HepG2 (cell line): ENCODE data around the gene PRSS33. TPM values are rescaled to one million over a fixed set of nuclear protein-coding genes. Genes with fewer than 3 reads are reported as not detected.

Experiments used
- CBFB ChIP-seq: sonication (generic); formaldehyde crosslinking; IDR thresholded peaks from 2 replicates; pipeline ENCODE4 v1.4.0; 2020; ENCODE audit warnings: missing genetic modification reagents
- HOXA3 ChIP-seq: sonication (generic); formaldehyde crosslinking; IDR thresholded peaks from 2 replicates; pipeline ENCODE4 v1.5.0; 2020; ENCODE audit warnings: missing genetic modification reagents
- MTERF4 ChIP-seq: sonication (generic); formaldehyde crosslinking; IDR thresholded peaks from 2 replicates; pipeline ENCODE4 v1.8.0; 2023; ENCODE audit warnings: mild to moderate bottlenecking, missing genetic modification reagents
- POLR2A ChIP-seq, 2 experiments: IDR thresholded peaks; 2 replicates each; pipeline ENCODE4 v1.6.1; 2011; ENCODE audit warnings: low read depth in 2 of 2, low read length in 2 of 2, mild to moderate bottlenecking in 1 of 2, moderate library complexity in 1 of 2; ENCODE audit not compliant: insufficient read depth in 1 of 2
- POLR2G ChIP-seq: fragments of 200-400 bp; formaldehyde crosslinking; IDR thresholded peaks from 2 replicates; pipeline ENCODE4 v1.6.1; 2018; ENCODE audit warnings: mild to moderate bottlenecking, low read depth, low read length, moderate library complexity
- SMAD1 ChIP-seq: sonication (generic); formaldehyde crosslinking; IDR thresholded peaks from 2 replicates; pipeline ENCODE4 v1.4.0; 2020; ENCODE audit warnings: missing genetic modification reagents, low read depth, mild to moderate bottlenecking, borderline replicate concordance
- ZNF407 ChIP-seq: sonication (generic); formaldehyde crosslinking; IDR thresholded peaks from one replicate; pipeline ENCODE4 v1.5.1; 2020; ENCODE audit warnings: mild to moderate bottlenecking, missing genetic modification reagents; ENCODE audit errors: not compliant biosample characterization
- ZNF609 ChIP-seq: sonication (generic); formaldehyde crosslinking; IDR thresholded peaks from 2 replicates; pipeline ENCODE4 v1.4.0; 2020; ENCODE audit warnings: mild to moderate bottlenecking, missing genetic modification reagents, borderline replicate concordance
- ZNF687 ChIP-seq: sonication (generic); formaldehyde crosslinking; IDR thresholded peaks from 2 replicates; pipeline ENCODE4 v1.5.1; 2020; ENCODE audit warnings: mild to moderate bottlenecking, missing genetic modification reagents, moderate library complexity
- polyA plus RNA-seq, 8 experiments: library from polyadenylated mRNA; depleted of rRNA in 3 of 8; stranded (reverse) in 7 of 8; unstranded in 1 of 8; fragments of >200 nt; fragmentation: Illumina TruSeq in 4 of 8; extraction: Trizol in 4 of 8; gene quantifications; 2 replicates each; pipeline versions ENCODE4 v1.2.1 to v1.2.3, GENCODE V29; 2011 to 2016; ENCODE audit warnings: low read depth in 4 of 8, missing spikeins in 1 of 8, mixed read lengths in 1 of 8; ENCODE audit not compliant: insufficient read depth in 1 of 8
- total RNA-seq, 5 experiments: library from RNA; depleted of rRNA; stranded (reverse); fragments of >200 nt; fragmentation: Illumina TruSeq; extraction: Trizol; gene quantifications; 2 replicates each; pipeline ENCODE4 v1.2.3, GENCODE V29; 2016; ENCODE audit warnings: low read depth in 1 of 5

PRSS33 gene
- total and polyA plus RNA-seq, 2 of the 13 experiments (the other 11 are each of a cell fraction or from before 2014, with no cell fraction given), result not detected

GRCh38 chr16:2739625-2740430, 47.5 kb downstream of the PRSS33 start (continued):
- TF ChIP-seq ZNF609, result no peak
- TF ChIP-seq MTERF4 (CRISPR knock-in tag), result no peak
- peak; percentile 47; the same call in 1 of the 2 replicates for TF ChIP-seq CBFB
- TF ChIP-seq HOXA3 (CRISPR knock-in tag), result peak; percentile 54; the same call in 1 of the 2 replicates
- TF ChIP-seq SMAD1 (CRISPR knock-in tag), result no peak
- TF ChIP-seq POLR2A (IDR thresholded peaks at IDR 0.05; ENCODE audit: insufficient read depth in 1 of 2, low read depth in 2 of 2, low read length in 2 of 2), result peak in 1 of 2 experiments; percentile 47; a peak in 1 of 4 replicates
- TF ChIP-seq ZNF407, result no peak
- peak; percentile 58; the same call in 1 of the 2 replicates for TF ChIP-seq POLR2G
- peak; percentile 67 for TF ChIP-seq ZNF687 (CRISPR knock-in tag)
